Endothelial cell of umbilical vein (primary cell): ENCODE measurements around the gene SLC9A9. TPM values are rescaled to one million over a fixed set of nuclear protein-coding genes. Genes with fewer than 3 reads are reported as not detected.

Experiments
- BruUV-seq: library from RNA; stranded (reverse); fragments of 400-500 nt; replicated peaks from 2 replicates; lab custom pipeline; 2021; lab: Mats Ljungman, UMichigan
- CTCF ChIA-PET: fragments of 300-600, 350-600 bp; sonication (Branson Sonifier 250); formaldehyde crosslinking; loops from one replicate; lab custom pipeline; 2021; ENCODE audit warnings: antibody characterized with exemption, inconsistent platforms; lab: Charles Lee
- POLR2A ChIA-PET: fragments of 300-600, 350-600 bp; sonication (Branson Sonifier 250); formaldehyde crosslinking; loops from one replicate; lab custom pipeline; 2021; ENCODE audit warnings: antibody characterized with exemption, inconsistent platforms; lab: Charles Lee
- DNase-seq: peaks from one replicate; pipeline ENCODE4 v3.0.0-alpha.2; 2011; ENCODE audit warnings: low read depth, low spot score
- FAIRE-seq: peaks from 2 replicates; lab custom pipeline; 2011; peaks lifted over from hg19 to GRCh38; lab: Jason Lieb, UNC
- H2AFZ ChIP-seq: 2 replicates; pipeline ENCODE4 v1.6.0; 2012; ENCODE audit warnings: low read depth, low read length, control low read depth, inconsistent platforms
- H3K27ac ChIP-seq: 2 replicates; pipeline ENCODE4 v1.5.1; 2011; ENCODE audit warnings: low read depth, mild to moderate bottlenecking, control low read depth, low read length, moderate library complexity; ENCODE audit not compliant: insufficient read depth
- H3K27me3 ChIP-seq, 2 experiments: 2 replicates each; pipeline versions ENCODE4 v1.6.0 to v1.6.1; 2011; ENCODE audit warnings: low read length in 2 of 2, mixed read lengths in 1 of 2; ENCODE audit not compliant: control insufficient read depth in 2 of 2, insufficient read depth in 2 of 2
- H3K36me3 ChIP-seq, 2 experiments: 2 replicates in 1 of 2; 3 replicates in 1 of 2; pipeline ENCODE4 v1.5.1; 2011; ENCODE audit warnings: low read length in 2 of 2, mild to moderate bottlenecking in 1 of 2, moderate library complexity in 1 of 2; ENCODE audit not compliant: control insufficient read depth in 2 of 2, insufficient read depth in 2 of 2; ENCODE audit errors: extremely low read depth in 1 of 2
- H3K4me1 ChIP-seq: 3 replicates; pipeline ENCODE4 v1.5.1; 2011; ENCODE audit warnings: mild to moderate bottlenecking, low read length; ENCODE audit not compliant: control insufficient read depth, insufficient read depth; ENCODE audit errors: extremely low read depth
- H3K4me2 ChIP-seq: 2 replicates; pipeline ENCODE4 v1.6.1; 2011; ENCODE audit warnings: low read length, control low read depth, mixed read lengths; ENCODE audit not compliant: insufficient read depth
- H3K4me3 ChIP-seq, 3 experiments: fragments of 200-600 bp in 1 of 3; sonication (generic), shearing (Covaris generic) in 1 of 3; replicated peaks in 1 of 3; 2 replicates each; pipeline ENCODE4 v1.5.1; 2011 to 2016; ENCODE audit warnings: control low read depth in 3 of 3, low read length in 3 of 3, mild to moderate bottlenecking in 2 of 3, inconsistent platforms in 1 of 3, low read depth in 1 of 3, moderate library complexity in 1 of 3; ENCODE audit not compliant: insufficient read depth in 1 of 3
- H3K79me2 ChIP-seq: 2 replicates; pipeline ENCODE4 v1.6.0; 2012; ENCODE audit warnings: low read length, inconsistent platforms; ENCODE audit not compliant: control insufficient read depth, insufficient read depth
- H3K9ac ChIP-seq: replicated peaks from 2 replicates; pipeline ENCODE3; 2011; ENCODE audit warnings: low read length, control low read depth; ENCODE audit not compliant: insufficient read depth; ENCODE audit errors: extremely low read depth
- H3K9me1 ChIP-seq: replicated peaks from 3 replicates; pipeline ENCODE4 v1.6.0; 2011; ENCODE audit warnings: mild to moderate bottlenecking, low read length; ENCODE audit not compliant: control insufficient read depth, insufficient read depth; ENCODE audit errors: extremely low read depth
- H3K9me3 ChIP-seq: replicated peaks from 2 replicates; pipeline ENCODE4 v1.5.1; 2012; ENCODE audit warnings: low read length, inconsistent platforms; ENCODE audit not compliant: control insufficient read depth, insufficient read depth
- H4K20me1 ChIP-seq: replicated peaks from 2 replicates; pipeline ENCODE3; 2011; ENCODE audit warnings: mild to moderate bottlenecking, low read length; ENCODE audit not compliant: control insufficient read depth, insufficient read depth; ENCODE audit errors: extremely low read depth
- EZH2 ChIP-seq: IDR thresholded peaks from 2 replicates; pipeline ENCODE4 v1.6.1; 2012; ENCODE audit warnings: borderline replicate concordance, low read depth, mild to moderate bottlenecking, moderate library complexity, low read length, inconsistent platforms; ENCODE audit not compliant: severe bottlenecking
- FOS ChIP-seq: IDR thresholded peaks from 2 replicates; pipeline ENCODE4 v1.6.1; 2011; ENCODE audit warnings: mild to moderate bottlenecking, low read length, moderate library complexity, borderline replicate concordance; ENCODE audit not compliant: insufficient read depth
- GATA2 ChIP-seq: IDR thresholded peaks from 2 replicates; pipeline ENCODE4 v1.7.0; 2011; ENCODE audit warnings: low read depth, mild to moderate bottlenecking, moderate library complexity, mixed read lengths, low read length; ENCODE audit not compliant: insufficient read length, insufficient read depth
- JUN ChIP-seq: IDR thresholded peaks from 2 replicates; pipeline ENCODE4 v1.6.1; 2011; ENCODE audit warnings: borderline replicate concordance, low read depth; ENCODE audit not compliant: insufficient read length, insufficient read depth
- MAX ChIP-seq: IDR thresholded peaks from 2 replicates; pipeline ENCODE4 v1.6.1; 2011; ENCODE audit not compliant: insufficient read depth, insufficient read length
- MYC ChIP-seq: IDR thresholded peaks from one replicate; pipeline ENCODE4 v1.6.1; 2011; ENCODE audit warnings: mild to moderate bottlenecking, low read depth, low read length
- POLR2A ChIP-seq: IDR thresholded peaks from 2 replicates; pipeline ENCODE4 v1.6.1; 2012; ENCODE audit warnings: low read depth, mild to moderate bottlenecking, control low read depth, low read length
- POLR2AphosphoS5 ChIP-seq: IDR thresholded peaks from 2 replicates; pipeline ENCODE4 v1.6.1; 2012; ENCODE audit warnings: low read depth, mild to moderate bottlenecking, control low read depth, low read length, moderate library complexity; ENCODE audit not compliant: insufficient read depth
- dilution Hi-C: fragments of 300-500 bp; cut with MboI; formaldehyde crosslinking; loops from one replicate; pipeline ENCODE4 v1.15.0; 2019; ENCODE audit warnings: low sequenced_read_pairs; ENCODE audit not compliant: extremely low pct_ligation_motif_present
- intact Hi-C: fragments of 100-400 bp; cut with micrococcal nuclease; formaldehyde crosslinking; loops from one replicate; pipeline ENCODE4 v1.10.0; 2022
- polyA plus RNA-seq, 4 experiments: library from polyadenylated mRNA; depleted of rRNA in 3 of 4; stranded (reverse) in 3 of 4; unstranded in 1 of 4; fragments of >200 nt; gene quantifications; 2 replicates each; pipeline versions ENCODE4 v1.2.1 to v1.2.3, GENCODE V29; 2011 to 2012; ENCODE audit warnings: missing spikeins in 1 of 4
- total RNA-seq: library from RNA; stranded (reverse); gene quantifications from 2 replicates; pipeline ENCODE4 v1.2.3, GENCODE V29; 2021
- TF ChIP-seq, protein P1 (sequence below), 2 donors: IDR thresholded peaks; 1 replicate in 1 of 2; 2 replicates in 1 of 2; pipeline ENCODE4 v1.5.1; 2011; ENCODE audit warnings: low read length in 2 of 2, mild to moderate bottlenecking in 2 of 2, moderate library complexity in 2 of 2, control low read depth in 1 of 2, inconsistent platforms in 1 of 2, low read depth in 1 of 2; ENCODE audit not compliant: insufficient read depth in 1 of 2; ENCODE audit errors: extremely low read depth in 1 of 2

The SLC9A9 gene
- total and polyA plus RNA-seq, 2 donors (not counting 3 experiments of a cell fraction or from before 2014, with no cell fraction given) = 1.5 to 1.8 TPM

- no peak for DNase-seq
- H3K36me3 ChIP-seq = no peaks in the 10 kb centered on the region
- TF ChIP-seq FOS (no peak), POLR2A (no peak), JUN (no peak), MAX (no peak), MYC (no peak), POLR2AphosphoS5 (no peak), EZH2 (no peak), GATA2 (no peak)
- TF ChIP-seq, protein P1, sequence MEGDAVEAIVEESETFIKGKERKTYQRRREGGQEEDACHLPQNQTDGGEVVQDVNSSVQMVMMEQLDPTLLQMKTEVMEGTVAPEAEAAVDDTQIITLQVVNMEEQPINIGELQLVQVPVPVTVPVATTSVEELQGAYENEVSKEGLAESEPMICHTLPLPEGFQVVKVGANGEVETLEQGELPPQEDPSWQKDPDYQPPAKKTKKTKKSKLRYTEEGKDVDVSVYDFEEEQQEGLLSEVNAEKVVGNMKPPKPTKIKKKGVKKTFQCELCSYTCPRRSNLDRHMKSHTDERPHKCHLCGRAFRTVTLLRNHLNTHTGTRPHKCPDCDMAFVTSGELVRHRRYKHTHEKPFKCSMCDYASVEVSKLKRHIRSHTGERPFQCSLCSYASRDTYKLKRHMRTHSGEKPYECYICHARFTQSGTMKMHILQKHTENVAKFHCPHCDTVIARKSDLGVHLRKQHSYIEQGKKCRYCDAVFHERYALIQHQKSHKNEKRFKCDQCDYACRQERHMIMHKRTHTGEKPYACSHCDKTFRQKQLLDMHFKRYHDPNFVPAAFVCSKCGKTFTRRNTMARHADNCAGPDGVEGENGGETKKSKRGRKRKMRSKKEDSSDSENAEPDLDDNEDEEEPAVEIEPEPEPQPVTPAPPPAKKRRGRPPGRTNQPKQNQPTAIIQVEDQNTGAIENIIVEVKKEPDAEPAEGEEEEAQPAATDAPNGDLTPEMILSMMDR (IDR thresholded peaks at IDR 0.05; ENCODE audit: extremely low read depth in 1 of 2, insufficient read depth in 1 of 2, low read depth in 1 of 2, low read length in 2 of 2) = no peak
- CTCF ChIA-PET = interaction anchor here (0.6 kb wide), 1 partner anchor 62 kb away, joined by 3 read pairs; no protein-coding TSS in a partner anchor
- H3K4me2 ChIP-seq = no peak overlapping the region
- no peaks in the 10 kb centered on the region for H4K20me1 ChIP-seq
- intact Hi-C loops (no loop called here), dilution Hi-C loops (no loop called here)
- H3K9ac ChIP-seq = no peak overlapping the region
- no peaks in the 10 kb centered on the region for H3K27me3 ChIP-seq
- no peaks in the 10 kb centered on the region for H3K9me3 ChIP-seq
- no peak overlapping the region for H3K27ac ChIP-seq
- H3K4me1 ChIP-seq = no peaks in the 10 kb centered on the region
- no peak overlapping the region for H2AFZ ChIP-seq
- H3K9me1 ChIP-seq = peaks cover 3% of the 10 kb centered on the region
- FAIRE-seq = no peak
- no peaks in the 10 kb centered on the region for H3K79me2 ChIP-seq
- POLR2A ChIA-PET = no interaction called here
- BruUV-seq = no TSS peak
- H3K4me3 ChIP-seq = no peak overlapping the region
These were observed 11.2 kb downstream of the SLC9A9 start for GRCh38 chr3:143837076-143837475.
